ENCODE measurements around the gene MLYCD.

- no peak for TF ChIP-seq CTCF (IDR thresholded peaks at IDR 0.05)
- TF ChIP-seq POLR2A (IDR thresholded peaks at IDR 0.05): no peak
Measured at GRCh38 chr16:83859265-83859664, 39.6 kb upstream of the MLYCD start.
